Lower leg skin (tissue), 3 donors: ENCODE results near the gene CCDC149.

Source experiments
- CTCF ChIP-seq, 3 donors: fragments of 450-650 bp; IDR thresholded peaks; one replicate each; pipeline ENCODE4 v1.5.1; 2016; ENCODE audit warnings: antibody characterized with exemption in 3 of 3, mild to moderate bottlenecking in 3 of 3, moderate library complexity in 2 of 3
- POLR2A ChIP-seq, 2 donors: fragments of 450-650 bp; IDR thresholded peaks; one replicate each; pipeline ENCODE4 v1.6.1; 2016 to 2017; ENCODE audit warnings: antibody characterized with exemption in 2 of 2, mild to moderate bottlenecking in 1 of 2, moderate library complexity in 1 of 2

- TF ChIP-seq CTCF (IDR thresholded peaks at IDR 0.05) (no peak), POLR2A (IDR thresholded peaks at IDR 0.05) (no peak)
Observed at GRCh38 chr4:24791043-24791442, 121.8 kb downstream of the CCDC149 start.
